ENCODE data around the gene IRAK1.
A peak's percentile ranks its signal among the peaks of the same experiment; 100 is the strongest.

IRAK1 gene

DNA sequence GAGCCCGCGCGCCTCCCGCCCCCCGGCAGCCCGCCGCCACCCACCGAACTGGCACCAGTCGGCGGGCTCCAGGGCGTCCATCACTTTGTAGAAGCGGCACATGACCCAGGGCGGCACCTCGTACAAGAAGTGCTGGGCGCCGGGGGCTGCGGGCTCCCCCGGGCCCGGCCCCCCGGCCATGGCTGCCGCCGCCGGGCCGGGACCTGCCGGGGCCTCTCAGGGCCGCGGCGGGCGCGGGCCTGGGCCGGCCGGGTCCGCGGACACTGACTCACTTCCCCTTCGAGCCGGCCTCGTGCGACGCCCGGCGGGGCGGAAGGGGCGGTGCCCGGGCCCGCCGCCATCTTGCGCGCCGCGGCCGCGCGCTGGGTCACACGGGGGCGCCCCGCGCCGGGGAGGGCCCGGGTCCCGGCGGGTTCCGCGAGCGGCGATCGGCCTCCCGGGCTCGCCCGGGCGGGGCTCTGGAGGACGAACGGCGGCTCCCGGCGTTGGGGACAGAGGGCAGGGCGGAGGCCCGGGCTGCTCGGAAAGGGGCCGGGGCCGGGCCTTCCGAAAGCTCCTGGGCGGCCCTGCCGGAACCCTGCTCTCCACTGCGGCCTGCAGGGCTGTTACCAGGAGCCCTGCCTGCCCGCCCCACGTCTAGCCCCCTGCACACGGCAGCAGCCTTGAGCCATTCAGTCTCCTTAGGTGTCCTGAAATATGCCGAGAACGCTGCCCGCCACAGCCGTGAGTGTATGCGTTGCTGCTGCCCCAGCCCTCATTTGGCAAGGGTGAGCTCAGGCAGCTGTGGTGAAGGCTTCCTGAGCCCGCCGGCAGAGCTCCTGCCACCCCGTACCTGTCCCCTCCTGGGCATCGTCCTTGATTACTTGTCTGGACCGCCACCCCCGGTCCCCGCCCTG, at the start of gene IRAK1:
TSS of gene IRAK1 (minus strand) at position 270 of the 896 bp plus-strand sequence. CDS start at position 180, 90 bp downstream.
- peak; percentile 45 for DNase-seq (ENCODE audit: low spot score)

GRCh38 chrX:154068560-154068959, 48.9 kb upstream of the IRAK1 start:
- no peak for DNase-seq (ENCODE audit: low spot score)

DNA sequence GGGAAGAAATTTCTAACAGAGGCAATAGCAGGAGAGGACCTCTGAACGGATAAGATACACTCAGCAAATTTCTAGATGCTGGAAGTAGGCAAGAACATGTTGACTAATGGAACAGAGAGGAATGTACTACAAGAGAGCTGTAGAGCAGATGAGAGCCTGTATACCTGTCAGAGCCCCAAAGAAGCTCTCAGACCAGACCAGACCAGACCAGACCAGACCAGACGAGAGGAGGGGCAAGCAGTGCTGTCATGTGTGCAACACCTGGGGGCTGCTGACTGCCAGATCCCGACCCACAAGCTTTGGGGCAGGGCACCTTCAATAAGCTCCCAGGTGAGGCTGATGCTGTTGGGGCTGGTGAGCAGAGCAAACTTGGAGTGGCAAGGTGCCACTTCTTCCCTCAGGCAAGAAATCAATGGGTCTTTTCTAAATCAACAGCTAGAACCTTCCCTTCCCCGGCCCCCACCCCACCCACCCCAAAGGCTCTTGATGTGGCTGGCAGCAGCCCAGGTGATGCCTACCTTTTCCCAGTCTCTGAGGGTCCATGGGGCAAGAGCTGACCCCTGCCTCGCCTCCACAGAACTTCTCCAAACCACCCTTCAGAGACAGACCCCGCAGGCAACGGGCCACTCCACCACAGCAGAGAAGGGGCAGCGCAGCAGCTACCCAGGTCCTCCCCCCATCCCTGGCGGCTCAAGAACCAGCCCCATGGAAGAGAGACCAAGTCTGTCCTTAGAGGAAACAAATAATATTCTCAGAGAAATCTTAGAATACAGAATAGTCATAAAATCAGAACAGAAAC, 45.1 kb upstream of the IRAK1 start:
- DNase-seq (ENCODE audit: low spot score) = no peak

- no peak for DNase-seq (ENCODE audit: low spot score)
Observed at GRCh38 chrX:154063234-154063633, 43.5 kb upstream of the IRAK1 start.

DNA sequence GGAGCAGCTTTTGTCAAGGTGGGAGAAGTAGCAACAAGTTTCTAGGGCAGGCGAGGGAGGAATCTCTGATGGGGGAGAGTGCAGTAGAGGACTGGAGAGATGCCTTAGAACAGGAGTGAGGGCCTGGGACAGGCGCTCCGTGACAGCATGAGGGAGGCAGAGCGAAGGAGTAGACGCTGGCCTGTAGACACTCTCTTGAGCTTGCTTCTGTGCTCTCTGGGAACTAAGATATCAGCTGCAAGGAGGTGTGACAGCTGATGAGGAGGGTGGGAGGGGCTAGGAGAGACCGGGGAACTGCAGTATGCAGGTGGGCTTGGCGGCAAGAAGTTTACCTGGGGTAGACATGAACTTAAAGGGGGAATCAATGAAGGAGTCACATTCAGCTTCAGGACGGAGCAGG, 42.1 kb upstream of the IRAK1 start:
- no peak for DNase-seq (ENCODE audit: low spot score)

- no peak for DNase-seq (ENCODE audit: low spot score)
Observed at GRCh38 chrX:154059729-154060245, 40.1 kb upstream of the IRAK1 start.

DNA sequence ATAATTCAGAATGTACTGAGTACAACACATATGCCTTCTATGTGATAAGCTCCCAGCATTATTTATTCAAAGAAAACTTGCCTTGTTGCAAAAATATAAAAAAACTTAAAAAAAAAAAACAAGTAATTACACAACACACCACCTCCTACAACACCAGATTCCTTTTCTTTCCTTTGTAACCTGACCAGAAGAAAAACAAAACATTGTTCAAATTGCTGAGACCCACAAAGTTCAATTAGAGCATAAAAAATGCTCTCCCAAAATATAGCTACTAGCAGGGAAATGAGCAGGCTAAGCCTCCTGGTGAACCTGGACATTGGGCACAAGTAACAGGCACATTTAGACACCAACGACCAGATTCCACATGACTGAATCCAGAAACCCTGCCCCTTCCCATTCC, 39.5 kb upstream of the IRAK1 start:
- no peak for DNase-seq (ENCODE audit: low spot score)

- no peak for DNase-seq (ENCODE audit: low spot score)
Observed at GRCh38 chrX:154058214-154058997, 38.7 kb upstream of the IRAK1 start.

GRCh38 chrX:154057791-154058190, 38.1 kb upstream of the IRAK1 start:
- DNase-seq (ENCODE audit: low spot score) = no peak

DNA sequence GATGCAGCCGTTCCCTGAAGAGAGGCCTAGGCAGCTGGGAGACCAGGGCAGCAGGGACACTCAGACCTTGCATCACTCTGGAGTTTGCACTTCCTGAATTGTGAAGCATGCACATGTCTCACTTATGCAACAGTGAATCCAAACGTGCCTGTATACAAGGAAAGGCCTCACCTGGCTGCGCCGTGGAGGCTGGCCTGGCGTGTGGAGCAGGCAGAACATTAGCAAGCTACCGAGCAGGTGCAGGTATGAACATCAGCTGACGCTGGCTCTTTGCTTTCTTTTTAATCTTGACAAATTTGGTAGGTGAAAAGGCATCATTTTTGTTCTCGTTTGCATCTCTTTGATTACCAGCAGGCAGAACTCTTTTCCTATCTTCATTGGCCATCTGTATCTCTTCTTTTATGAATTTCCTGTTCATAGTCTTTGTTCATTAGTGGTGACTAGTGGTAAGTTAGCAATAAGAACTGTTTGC, 37.1 kb upstream of the IRAK1 start:
- peak; percentile 5 for DNase-seq (ENCODE audit: low spot score)

- DNase-seq (ENCODE audit: low spot score) = peak; percentile 71
Observed at GRCh38 chrX:154051201-154051810, 31.6 kb upstream of the IRAK1 start.

GRCh38 chrX:154050113-154050495, 30.4 kb upstream of the IRAK1 start:
- no peak for DNase-seq (ENCODE audit: low spot score)

DNA sequence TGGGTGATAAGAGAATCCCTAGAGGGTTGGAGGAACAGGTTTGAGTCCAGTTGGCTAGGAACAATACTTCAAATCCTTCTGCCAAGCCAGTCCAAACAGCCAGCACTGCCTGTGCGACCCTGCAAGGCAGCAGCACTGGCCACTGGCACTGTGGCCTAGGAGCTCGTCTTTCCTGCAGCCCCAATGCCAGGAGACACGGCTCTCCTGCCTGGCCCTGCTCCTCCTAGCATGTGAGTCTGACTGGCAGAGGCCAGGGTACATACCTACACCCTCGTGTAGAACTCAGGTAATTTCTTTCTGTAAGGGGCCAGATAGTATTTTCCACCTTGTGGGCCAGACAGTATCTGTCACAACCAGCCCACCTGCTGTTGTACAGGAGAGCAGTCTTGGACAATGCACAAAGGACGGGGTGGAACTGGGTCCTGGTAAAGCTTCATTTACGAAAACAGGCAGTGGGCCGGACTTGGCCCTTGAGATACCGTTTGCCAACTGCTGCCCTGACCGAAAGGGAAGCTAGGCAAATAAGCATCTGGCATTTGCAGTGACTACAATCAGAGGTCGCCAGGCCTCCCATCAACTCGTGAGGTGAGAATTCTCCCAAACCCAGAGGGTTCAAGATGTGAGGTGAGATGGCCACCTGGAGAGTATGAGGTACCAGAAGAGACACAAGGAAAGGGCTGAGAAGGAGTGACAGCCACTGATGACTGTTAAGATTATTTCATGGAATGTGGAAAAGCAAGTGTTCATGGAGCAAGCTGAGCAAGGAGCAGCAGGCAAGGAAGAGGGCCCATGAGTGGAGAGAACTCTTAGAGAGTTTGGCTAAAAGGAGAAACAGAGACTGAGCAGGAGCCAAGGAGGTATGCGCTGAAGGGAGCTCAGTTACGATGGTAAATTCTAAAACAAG, 29.8 kb upstream of the IRAK1 start:
- DNase-seq (ENCODE audit: low spot score) = no peak

DNA sequence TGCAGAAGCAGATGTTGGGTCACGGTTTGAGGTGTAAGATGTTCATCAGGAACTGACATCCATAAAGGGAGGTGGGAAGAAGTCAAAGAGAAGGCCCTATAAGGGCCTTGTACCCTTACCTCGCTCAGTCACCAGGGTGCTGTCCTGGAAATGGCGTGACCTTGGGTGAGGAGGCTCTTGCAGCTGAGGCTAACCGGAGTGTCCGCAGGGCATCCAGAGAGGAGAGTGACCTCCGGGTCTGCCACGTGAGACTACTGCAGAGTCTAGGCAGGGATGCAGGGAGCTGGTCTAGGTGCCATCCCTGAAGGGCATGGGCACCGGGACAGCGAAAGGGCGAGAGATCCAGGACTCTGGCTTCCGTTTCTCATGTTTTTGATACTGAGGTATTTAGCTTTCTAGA, 28.7 kb upstream of the IRAK1 start:
- no peak for DNase-seq (ENCODE audit: low spot score)

DNA sequence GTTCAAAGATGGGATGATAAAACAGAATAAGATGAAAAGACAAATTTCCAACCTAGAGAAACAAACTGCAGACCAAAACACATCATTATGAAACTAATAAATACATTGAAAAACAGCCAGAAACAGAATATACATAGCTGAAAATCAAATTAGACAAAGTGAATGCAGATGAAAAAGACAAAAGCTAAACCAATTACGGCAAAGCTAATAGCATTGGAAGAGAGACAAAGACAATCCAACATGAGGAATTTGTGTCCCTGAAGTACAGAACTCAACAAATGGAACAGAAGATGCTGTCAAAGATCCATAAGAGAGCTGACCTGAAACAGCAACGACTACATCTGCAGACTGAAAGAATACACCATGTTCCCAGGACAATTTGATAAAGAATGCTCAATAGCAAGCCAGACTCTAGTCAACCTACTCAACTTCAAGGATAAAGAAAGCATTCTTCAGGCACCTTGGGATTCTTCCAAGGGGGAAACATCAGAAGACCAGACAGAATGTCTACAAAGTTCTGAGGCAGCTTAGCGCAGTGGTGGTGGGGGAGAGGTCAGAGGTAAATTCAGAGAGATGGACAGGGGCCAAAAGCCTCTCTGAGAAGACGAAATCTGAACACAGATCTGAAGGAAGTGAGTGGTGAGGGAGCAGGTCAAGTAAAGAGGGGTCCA, 27.4 kb upstream of the IRAK1 start:
- DNase-seq (ENCODE audit: low spot score) = no peak

DNA sequence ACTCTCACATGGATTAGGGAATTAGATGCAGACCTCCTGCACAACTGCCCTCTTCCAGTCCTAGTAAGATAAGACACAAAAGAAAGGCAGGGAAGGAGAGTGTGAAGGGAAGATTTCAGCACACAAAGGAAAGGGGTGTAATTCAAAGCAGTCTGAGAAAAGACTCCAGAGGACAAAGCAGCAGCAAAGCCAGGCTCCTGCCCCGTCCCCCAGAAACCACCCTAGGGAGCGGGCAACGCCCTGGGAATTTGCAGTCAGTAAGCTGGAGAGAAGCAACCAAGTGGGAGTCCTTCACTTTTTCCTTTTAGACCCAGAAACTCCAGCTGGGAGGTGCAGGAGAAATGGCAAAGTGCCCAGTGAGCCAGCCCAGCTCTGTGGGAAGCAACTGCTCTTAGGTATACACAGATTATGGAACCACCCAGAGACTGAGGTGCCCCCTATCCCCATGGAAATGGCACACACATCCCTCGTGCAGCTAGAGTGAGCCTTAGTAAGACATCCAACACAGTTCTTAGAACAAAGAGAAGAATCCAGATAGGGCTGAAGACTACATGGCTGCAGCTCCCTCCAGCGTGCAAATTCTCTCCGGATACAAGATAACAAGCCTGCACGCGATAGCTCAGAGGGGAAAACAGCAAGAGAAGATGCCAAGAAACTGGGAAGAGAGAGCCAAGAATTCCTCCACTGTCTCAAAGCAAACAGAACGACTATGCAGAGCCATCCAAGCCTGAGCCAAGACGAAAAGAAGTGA, 26.5 kb upstream of the IRAK1 start:
- no peak for DNase-seq (ENCODE audit: low spot score)

DNA sequence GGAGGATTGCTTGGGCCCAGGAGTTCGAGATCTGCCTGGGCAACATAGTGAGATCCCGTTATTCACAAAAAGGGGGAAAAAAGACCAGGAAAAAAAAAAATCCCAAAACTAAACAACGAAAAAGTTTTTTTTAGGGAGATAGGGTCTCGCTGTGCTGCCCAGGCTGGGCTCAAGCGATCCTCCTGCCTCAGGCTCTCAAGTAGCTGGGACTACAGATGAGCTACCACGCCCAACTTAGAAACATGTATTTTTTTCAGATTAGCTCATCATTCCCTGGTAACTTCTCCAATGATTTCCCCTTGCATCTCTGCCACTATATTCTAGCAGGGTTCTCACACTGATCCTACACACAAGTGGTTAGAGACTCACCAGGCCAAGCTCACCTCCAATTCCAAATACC, 24.4 kb upstream of the IRAK1 start:
- DNase-seq (ENCODE audit: low spot score) = no peak

DNA sequence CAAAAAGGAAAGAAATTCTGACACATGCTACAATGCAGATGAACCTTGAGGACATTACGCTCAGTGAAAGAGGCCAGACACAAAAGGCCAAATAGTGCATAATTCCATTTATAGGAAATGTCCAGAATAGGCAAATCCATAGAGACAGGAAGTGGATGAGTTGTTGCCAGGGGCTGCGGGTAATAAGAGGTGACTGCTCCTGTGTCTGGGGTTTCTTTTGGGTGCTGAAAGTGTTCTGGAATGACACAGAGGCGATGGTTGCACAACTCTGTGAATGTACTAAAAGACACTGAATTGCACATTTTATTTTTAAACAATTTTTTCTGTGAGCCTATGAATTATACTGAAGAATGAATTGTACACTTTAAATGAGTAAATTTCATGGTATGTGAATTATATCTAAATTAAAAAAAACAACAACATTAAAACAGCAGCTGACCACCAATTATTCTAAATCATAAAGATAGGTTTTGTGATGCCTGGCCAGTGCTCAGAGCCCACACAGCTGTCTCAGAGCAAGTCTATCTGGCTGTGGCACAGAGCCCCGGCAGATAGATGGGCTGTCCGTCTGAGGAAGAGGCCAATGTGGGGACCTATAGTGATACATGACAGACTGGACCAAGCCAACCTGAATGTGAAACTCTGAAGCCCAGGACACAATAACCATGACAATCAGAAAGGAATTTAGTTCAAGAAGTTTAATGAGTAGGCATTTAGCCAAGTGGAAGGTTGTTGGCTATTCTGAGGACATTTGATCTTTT, 23.5 kb upstream of the IRAK1 start:
- no peak for DNase-seq (ENCODE audit: low spot score)

All from CD4-positive, alpha-beta T cell treated with Interleukin-2 at 100 ng/mL for 4 hours (primary cell).